T-helper 2 cell (primary cell): ENCODE data around the gene EXOC8.
A peak's percentile ranks its signal among the peaks of the same experiment; 100 is the strongest.
"Not testable (repeated sequence)": the region's sequence is repeated elsewhere in the genome, so short reads cannot be mapped to it uniquely, and the experiment has no call there.

ENCODE experiments used
- DNase-seq, 5 experiments: peaks; one replicate each; pipeline versions ENCODE4 v3.0.0 to v3.0.0-alpha.2; 2012 to 2022

The EXOC8 gene

DNA sequence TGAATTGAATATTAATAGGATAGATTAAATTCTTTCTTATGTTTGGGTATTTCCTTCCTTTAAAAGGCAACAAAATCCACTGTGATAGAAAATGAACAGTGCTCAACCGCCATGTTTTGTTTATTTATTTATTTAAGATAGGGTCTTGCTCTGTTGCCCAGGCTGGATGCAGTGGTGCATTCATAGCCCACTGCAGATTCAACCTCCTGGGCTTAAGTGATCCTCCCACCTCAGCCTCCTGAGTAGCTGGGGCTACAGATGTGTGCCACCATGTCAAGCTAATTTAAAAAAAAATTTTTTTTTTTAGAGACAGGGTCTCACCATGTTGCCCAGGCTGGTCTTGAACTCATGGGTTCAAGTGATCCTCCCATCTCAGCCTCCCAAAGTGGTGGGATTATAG lies 11.2 kb upstream of the EXOC8 start:
- DNase-seq = not testable (repeated sequence)

DNA sequence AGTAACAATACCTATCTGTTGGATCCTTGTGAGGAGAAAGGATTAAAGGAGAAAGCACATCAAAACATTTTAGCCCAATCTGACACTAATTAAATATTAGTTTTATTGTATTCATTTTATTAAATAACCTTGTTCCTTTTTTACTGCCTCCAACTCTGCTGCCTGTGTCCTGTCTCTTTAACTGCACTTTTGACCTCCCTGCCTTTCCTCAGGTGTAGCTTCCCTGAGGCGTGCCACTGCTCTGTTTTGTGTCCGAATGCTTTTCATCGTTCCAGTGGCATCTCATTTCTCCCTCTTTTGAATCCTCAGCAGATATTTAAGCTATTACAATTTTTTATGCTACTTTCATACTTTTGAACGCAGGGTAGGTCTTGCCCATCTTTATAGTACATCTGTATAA lies 10.8 kb upstream of the EXOC8 start:
- no peak for DNase-seq

DNA sequence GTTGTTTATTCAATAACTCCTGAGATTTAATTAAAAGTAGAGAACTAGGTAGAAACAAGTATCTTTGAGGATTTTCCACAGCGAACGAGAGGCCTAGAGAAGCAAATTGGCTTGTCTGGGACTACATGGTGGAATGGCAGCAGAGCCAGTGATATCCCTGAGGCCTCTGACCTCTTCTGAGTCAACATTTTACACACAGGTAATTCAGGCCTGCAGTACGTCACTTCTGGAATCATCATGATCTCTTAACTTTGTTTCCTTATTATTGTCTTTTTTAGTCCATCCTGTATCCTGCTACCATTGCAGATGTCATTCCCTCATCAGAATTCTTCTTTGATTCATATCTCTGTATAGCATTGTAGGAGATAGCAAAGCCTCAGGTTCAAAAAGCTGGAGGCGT lies 10.3 kb upstream of the EXOC8 start:
- no peak for DNase-seq

DNA sequence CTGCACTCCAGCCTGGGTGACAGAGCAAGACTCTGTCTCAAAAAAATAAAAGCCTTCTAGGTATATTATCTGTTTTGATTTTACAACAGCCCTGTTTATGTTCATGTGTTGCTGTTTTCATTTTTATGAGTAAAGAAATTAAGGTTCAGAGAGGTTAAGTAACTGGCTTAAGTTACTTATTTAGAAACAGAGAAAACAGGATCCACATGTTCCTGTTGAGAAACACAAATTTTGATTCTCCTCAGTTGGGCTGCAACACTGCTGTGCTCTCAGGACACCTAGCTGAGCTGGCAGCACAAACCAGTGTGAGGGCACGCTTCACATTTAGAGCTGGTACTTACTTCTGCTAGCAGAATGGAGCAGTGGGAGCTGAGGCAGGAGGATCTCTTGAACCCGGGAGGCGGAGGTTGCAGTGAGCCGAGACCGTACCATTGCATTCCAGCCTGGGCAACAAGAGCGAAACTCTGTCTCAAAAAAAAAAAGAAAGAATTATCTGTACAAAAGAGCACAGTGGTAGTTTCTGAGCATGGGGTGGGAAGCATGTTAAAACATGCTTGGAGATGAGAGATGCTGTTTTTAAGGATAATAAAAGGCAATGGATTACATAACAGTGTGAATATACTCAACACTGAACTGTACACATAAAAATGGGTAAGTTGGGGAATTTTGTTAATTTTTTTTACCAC lies 2.8 kb upstream of the EXOC8 start:
- DNase-seq = no peak

DNA sequence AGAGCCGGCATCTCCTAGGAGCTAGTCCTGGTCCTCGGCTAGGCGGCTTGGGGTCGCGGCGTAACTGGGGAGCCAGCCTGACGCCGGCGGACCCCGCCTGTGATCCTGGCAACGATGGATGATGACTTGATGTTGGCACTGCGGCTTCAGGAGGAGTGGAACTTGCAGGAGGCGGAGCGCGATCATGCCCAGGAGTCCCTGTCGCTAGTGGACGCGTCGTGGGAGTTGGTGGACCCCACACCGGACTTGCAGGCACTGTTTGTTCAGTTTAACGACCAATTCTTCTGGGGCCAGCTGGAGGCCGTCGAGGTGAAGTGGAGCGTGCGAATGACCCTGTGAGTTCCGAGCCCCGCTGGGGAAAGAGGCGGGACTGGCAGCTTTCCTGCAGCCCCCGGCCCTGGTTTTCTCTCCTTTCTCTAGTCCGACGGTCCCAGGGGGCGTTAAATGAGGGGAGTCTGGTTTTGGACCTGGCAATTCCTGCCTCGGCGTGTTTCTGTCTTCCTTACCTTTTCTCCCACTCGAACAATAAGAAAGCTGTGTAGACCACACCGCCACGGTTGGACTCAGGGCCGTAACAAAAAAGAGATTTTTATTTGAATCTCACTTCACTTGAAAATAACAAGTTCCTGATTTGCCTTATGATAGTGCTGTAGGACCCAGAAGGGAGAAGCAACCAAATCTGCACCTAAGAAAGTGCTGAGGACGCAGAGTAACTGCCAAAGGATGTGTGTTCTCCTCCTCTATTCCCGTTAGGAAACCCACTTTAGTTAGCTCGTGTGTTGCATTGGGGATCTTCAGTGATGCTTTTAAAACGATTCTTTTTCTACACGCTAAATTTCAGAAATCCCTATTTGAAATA lies 847 bp upstream of the EXOC8 start, which contains the start of gene SPRTN:
TSS of gene SPRTN (plus strand) at position 24 of the 859 bp plus-strand sequence. CDS start at position 115, 91 bp downstream.
- DNase-seq = no peak

GRCh38 chr1:231337043-231337471 lies 595 bp downstream of the EXOC8 start:
- peak in 1 of 5 experiments; percentile 45 for DNase-seq

GRCh38 chr1:231335663-231336602 lies 1.7 kb downstream of the EXOC8 start:
- DNase-seq = peak in 1 of 5 experiments; percentile 26

GRCh38 chr1:231334952-231335351 lies 2.7 kb downstream of the EXOC8 start:
- DNase-seq = no peak

- DNase-seq = no peak
Measured at GRCh38 chr1:231334079-231334666, 3.5 kb downstream of the EXOC8 start.

- DNase-seq = no peak
Measured at GRCh38 chr1:231332761-231333160, 4.9 kb downstream of the EXOC8 start.

- DNase-seq = no peak
Measured at GRCh38 chr1:231329483-231329882, 8.2 kb downstream of the EXOC8 start.

DNA sequence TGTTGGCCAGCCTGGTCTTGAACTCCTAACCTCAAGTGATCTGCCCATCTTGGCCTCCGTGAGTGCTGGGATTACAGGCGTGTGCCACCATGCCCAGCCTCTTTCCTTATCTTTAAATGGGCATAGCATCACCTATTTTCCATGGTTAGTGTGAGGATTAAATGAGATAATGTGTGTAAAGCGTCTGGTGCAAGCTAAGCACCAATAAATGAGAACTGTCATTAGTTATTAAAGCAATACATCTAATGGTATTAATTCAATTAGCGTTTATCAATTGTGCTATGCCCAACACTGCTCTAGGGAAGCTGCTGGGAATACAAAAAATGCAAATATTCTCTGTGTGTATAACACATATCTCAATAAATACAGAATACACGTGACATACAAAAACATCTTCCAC lies 10.0 kb downstream of the EXOC8 start:
- DNase-seq = no peak

GRCh38 chr1:231326248-231326647 lies 11.4 kb downstream of the EXOC8 start:
- DNase-seq = no peak

GRCh38 chr1:231324660-231325059 lies 13.0 kb downstream of the EXOC8 start:
- no peak for DNase-seq

DNA sequence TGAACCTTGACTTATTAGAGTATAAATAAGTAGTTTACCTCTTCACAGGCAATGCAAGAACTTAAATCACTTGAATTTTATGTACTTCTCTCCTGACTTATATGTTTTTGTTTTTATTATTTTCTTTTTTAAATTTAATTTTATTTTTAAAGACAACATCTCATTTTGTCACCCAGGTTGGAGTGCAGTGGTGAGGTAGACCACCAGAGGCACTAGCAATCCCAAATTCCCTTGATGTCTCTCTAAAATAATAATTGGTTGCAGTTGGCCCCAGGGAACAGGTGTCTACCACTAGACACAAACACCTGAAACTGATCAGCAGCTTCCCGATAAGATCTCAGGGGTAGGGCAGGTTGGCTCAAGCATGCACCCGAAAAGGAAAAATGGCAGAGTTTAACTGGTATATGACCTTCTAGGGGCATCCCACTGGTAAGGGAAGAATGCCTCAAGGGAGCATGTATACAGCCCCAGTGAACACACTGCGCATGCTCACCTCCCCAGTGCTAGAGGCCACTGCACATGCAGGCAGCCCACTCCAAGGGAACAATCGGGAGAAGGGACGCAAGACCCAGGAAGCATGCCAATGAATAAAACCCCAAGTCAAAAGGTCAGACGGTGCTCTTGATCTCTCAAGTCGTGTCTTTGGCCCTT lies 14.6 kb downstream of the EXOC8 start:
- DNase-seq = no peak

- DNase-seq = no peak
Measured at GRCh38 chr1:231319080-231319479, 18.6 kb downstream of the EXOC8 start.

GRCh38 chr1:231318568-231318967 lies 19.1 kb downstream of the EXOC8 start:
- no peak for DNase-seq

- no peak for DNase-seq
Measured at GRCh38 chr1:231318015-231318355, 19.7 kb downstream of the EXOC8 start.

DNA sequence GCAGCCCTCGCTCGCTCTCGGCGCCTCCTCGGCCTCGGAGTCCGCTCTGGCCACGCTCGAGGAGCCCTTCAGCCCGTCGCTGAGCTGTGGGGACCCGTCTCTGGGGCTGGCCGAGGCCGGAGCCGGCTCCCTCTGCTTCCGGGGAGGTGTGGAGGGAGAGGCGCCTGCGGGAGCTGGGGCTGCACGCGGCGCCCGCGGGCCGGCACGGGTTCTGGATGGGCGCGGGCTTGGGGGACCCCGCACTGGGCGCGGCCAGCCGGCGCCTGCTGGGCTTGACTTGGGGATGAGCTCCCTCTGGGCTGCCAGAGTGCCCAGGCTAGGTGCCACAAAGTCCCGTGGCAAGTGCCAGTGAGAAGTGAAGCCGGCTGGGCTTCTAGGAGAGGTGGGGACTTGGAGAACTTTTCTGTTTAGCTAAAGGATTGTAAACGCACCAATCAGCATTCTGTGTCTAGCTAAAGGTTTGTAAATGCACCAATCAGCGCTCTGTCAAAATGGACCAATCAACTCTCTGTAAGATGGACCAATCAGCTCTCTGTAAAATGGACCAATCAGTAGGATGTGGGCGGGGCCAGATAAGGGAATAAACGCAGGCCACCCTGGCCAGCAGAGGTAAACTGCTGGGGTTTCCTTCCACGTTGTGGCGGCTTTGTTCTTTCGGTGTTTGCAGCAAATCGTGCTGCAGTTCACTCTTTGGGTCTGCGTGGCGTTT lies 20.2 kb downstream of the EXOC8 start:
- no peak for DNase-seq

- peak in 2 of 5 experiments; percentile 17 to 57 for DNase-seq
Measured at GRCh38 chr1:231315887-231316286, 21.8 kb downstream of the EXOC8 start.

DNA sequence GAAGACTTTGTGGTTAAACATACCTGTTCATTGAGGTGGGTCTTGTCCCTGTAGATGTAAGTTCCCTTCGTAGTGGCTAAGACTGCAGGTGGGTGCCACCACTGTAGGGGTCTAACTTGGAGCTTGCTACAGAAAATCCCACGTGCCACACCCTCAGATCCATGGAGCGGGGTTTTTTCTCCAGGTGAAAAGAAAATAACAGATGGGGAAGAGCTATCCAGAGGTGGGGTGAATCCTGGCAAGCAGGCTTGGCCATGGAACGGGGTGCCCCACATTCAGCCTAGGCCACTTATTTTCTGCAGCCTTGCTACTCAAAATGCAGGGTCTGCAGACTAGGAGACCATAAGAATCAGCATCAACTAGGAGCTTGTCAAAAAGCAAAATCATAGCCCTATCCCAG lies 24.0 kb downstream of the EXOC8 start:
- no peak for DNase-seq
